Fibroblast of skin of abdomen (primary cell): ENCODE measurements around the gene RPS8.
"Not testable (repeated sequence)": the region's sequence is repeated elsewhere in the genome, so short reads cannot be mapped to it uniquely, and the experiment has no call there.

Experiments used
- DNase-seq: peaks from one replicate; pipeline ENCODE4 v3.0.0-alpha.2; 2013

The RPS8 gene

DNA sequence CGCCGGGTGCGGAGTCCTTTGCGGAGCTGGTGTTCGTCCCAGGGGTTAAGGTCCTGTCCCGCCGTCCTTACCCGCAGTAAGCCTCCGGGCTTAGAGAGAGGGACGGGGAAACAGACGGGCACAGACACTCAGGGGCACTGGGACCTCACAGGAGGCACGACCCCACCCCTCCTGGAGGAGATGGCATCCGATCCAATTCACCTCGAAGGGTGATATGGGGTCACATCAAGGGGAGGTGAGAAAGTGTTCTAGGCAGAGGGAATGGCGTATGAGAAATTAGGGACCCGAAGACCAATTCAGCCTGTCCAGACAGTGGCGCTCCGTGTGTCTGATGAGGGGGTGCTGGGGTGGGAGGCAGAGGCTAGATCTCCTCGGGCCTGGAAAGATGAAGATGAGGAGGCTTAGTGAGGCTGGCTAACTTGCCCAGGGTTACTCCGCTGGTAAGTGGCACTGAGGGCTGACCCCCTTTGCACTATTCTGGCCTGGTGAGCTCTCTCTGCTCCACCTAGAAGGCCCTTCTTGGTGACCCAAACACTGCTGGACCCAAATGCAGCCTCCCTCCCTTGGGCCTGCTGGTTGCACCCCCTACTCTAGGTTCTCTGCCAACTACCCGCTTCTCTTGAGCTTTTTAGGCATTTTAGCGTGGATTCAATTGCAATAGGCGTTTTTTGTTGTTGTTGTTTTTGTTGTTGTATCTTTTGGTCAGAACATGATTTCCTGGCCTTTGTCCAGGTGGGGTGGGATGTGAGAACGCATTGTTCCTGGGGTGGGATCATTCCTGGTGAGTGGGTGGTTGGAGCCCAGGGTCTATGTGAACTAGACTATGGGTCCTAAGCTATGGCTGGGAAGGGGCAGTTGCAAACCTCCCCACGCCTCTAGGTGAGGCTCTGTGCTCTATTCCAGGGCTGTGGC, 45.2 kb downstream of the RPS8 start:
- DNase-seq = no peak

DNA sequence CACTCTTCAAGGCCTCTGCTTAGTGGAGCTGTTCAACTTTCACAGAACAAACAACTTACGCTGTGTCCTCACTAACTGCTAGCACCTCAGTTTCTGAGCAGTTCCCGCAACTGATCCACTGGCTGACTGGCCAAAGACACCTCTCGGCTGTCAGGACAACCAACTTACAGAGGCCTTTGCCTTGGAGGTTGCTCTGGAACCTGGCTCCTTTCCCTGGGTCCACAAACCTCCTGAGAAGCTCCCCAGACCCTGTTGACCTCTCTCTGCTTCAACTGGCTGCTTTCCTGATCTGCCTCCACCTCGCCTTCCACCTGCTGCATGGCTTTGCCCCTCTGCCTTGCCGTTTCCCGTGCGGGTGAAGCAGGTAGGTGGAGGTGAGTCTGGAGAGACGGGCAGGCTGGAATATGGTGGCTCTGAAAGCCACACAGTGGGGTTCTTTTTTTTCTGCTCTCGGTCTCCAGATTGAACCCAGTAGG, 45.9 kb downstream of the RPS8 start:
- DNase-seq = no peak

DNA sequence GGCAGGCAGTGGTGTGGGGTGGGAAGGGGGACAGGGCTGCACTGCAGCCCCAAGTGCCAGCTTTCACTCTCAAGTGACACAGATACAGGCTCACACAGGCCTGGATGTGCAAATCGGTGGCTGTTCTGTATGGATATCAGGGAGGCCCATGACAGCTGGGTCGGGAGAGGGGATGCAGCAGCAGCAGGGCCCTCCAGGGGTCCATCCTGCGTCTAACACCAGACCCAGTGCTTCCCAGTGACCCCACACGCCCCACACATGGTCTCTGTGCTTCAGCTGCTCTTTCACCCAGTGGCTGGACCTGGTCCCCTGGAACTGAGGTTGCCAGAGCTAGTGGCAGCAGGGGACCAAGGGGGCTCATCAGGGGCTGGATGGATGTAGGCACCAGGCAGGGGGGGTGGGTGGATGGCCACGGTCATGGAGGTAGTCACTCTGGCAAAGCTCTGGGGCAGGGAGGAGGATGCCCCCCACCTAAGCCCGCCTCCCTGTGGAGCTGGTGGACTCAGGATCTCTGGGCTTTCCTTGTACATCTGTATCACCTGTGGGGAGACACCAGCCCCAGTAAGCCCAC, 46.9 kb downstream of the RPS8 start:
- no peak for DNase-seq

DNA sequence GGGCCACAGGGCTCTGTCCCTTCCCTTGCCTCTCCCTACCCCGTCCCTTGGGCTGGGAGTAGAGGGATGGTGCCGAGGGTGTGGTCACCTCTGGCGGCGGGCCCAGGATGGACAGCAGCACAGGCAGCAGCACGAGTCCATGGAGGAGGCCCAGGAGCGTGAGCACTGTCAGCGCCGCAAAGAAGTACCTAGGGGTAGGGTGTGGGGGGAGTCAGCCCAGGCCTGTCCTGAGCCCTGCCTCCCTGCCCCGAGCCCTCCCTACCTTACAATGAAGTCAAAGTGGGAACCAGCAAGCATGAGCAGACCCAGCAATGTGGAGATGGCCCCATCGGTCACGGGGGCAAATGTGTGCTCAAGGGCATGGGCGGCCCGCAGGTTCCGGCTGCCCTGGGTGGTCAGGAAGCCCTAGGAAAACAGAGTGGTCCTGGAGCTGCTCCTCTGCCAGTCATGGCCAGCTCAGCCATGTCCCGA, 47.7 kb downstream of the RPS8 start:
- no peak for DNase-seq

DNA sequence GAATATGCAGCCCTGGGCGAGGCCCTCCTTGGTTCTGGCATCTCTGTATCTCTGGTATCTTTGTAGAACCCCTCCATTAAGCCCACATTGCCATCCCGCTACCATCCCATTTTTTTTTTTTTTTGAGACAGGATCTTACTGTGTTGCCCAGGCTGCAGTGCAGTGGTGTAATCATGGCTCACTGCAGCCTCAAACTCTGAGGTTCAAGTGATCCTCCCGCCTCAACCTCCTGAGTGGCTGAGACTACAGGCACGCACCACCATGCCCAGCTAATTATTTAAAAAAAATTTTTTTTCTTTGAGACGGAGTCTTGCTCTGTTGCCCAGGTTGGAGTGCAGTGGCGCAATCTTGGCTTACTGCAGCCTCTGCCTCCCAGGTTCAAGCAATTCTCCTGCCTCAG, 49.1 kb downstream of the RPS8 start:
- DNase-seq = not testable (repeated sequence)

DNA sequence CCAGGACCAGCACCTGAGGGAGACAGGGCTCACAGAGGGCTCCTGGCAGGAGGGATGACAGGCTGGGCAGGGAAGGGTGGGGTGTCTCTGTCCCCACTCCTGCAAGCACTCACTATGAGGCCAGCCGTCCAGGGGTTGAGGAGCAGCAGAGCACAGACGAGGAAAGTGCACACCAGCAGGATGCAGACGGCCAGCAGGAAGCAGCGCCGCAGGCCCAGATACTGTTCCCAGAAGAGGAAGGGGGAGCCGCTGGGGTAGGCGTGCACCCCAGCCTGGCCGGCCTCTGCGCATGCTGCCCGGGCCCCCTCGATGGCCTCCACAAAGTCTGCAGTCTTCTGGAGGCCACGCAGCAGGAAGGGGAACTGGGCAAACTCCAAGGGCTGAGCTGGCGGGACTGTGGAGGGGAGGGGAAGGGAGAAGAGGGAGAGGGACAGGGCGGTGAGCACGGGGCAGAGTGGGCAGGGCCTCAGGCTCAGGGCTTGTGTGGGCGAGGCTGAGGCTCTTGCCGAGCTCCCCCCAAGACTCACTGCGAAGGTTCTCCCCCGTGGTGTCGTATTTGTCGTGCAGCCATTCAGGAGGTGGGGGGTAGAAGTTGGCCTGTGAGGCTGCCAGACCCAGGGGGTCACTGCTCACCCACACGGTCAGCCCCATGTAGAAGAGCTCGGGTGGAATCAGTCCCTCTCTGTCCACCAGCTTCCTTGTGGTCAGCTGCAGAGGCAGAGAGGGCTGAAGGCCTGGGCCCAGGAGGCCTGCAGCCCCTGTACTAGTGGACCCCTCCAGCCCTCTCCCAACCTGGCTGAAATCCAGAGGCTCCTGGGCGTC, 51.2 kb downstream of the RPS8 start:
- DNase-seq = no peak

DNA sequence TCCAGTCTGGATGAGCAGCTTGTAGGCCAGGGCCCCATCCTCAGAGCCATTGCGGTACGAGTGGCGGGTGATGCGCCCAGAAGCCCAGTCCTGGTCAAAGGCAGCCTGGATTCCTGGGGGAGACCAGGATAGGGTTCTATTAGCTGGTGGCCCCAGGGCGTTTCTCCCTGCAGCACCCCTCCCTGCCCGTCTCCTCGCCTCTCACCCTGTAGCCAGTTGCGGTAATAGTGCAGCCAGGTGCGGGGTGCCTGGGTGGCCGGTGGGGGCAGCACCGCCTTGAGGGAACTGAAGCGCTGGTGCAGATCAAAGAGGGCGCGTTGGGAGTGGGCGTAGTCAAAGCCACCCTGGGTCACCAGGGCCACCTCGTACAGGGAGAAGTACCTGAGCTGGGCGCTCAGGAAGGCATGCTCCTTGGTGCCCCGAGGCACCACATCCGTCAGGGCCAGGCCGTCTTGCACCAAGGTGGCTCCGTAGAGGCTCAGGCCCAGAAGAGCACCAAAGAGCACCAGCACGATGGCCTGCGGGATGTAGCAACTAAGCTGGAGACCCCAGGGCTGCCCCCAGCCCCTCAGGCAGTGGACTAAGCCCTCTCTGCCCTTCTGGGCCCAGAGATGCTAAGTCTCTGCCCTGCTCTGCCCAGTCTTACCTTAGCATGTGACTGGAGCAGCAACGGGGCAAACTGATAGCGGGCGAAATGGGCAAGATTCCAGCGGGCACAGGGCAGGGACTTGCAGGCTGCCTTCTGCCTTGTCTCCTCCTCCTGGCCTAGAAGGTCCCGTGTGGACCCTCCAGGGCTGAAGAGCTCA, 52.1 kb downstream of the RPS8 start:
- DNase-seq = no peak

DNA sequence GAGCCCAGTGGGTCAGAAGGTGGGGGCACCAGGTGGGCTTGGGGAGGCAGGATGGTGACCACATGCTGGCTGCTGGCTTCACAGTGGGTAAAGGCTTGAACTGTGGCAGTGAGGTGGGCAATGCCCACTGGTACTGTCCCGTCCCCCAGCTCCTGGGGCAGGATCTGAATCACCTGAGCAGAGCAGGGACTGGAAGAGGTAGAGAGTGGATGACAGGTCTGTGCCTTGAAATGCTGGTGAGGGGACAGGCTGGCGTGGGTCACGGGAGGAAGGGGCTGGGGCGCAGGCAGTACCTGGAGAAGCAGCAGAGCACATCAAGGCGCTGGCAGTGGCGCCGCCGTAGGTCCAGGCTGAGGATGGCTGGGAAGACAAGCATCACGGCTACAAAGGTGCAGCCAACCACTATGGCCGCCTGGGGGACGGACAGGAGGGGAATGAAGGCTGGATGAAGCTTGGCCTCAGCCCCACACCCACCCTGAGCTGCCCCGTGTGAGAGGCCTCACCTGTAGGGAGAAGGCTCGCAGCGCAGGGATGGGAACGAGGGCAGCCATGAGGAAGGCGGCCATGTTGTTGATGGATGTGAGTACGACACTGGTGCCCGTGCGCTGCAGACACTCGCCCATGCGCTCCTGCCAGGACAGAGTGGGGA, 52.8 kb downstream of the RPS8 start:
- no peak for DNase-seq
